HG02970 (cell line): ENCODE data around the gene PCCA.
"Not testable (repeated sequence)": the region's sequence is repeated elsewhere in the genome, so short reads cannot be mapped to it uniquely, and the experiment has no call there.

Experiments
- ATAC-seq: cut with Tn5 transposase; IDR thresholded peaks from one replicate; pipeline ENCODE4 v1.9.1; 2021; ENCODE audit warnings: mild to moderate bottlenecking, moderate library complexity, moderate number of reproducible peaks; ENCODE audit not compliant: unreplicated experiment, low FRiP score

PCCA gene

DNA sequence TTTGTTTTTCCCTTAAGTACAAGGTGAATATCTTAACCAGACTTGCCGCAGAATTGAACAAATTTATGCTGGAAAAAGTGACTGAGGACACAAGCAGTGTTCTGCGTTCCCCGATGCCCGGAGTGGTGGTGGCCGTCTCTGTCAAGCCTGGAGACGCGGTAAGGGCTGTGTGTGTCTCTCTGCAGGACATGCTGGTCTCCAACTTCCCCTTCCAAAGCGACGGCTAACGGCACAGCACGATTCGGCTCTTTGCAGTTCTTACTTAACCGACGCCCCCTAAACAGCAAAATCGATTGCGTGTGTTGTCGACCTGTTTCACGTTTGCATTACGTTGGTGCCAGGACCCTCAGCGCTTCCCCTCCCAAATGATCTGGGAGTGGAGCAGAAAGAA, 426.5 kb downstream of the PCCA start:
- ATAC-seq = no peak

DNA sequence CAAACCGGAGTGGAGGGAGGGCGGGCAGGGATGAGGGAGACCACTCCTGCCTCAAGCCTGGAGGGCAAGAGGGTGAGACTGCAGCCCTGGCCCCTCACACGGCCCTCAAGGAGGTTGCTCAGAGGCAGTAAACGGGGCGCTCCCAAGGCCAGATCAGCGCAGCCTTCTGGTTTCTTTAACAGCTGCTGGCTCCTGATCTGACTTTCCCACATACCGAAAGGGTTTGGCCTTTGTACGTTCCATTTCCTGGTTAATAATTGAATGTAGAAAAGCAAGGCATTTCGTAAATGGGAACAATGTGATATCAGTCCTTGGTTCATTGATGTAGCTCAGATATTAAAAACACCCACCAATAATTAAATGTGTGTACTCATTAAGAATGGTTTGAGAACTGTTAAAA, 428.2 kb downstream of the PCCA start:
- no peak for ATAC-seq

DNA sequence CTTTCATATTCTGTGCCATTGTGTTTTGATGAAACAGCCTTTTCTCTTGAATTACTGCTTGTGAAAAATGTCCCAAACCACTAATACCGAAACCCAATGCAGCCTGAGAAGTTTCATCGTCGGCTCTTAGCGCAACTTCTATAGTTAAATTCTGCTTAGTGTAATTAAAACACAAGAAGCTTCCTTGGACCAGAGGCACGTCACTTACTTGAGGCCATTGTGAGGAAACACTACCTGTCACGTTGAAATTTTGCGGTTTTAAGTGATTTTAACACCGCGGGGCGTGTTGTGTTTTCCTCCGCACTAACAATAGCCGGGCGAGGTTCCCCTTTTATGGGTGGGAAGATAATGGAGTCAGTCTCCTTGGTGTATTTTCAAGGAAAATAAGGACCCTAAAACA, 428.8 kb downstream of the PCCA start:
- ATAC-seq = no peak

DNA sequence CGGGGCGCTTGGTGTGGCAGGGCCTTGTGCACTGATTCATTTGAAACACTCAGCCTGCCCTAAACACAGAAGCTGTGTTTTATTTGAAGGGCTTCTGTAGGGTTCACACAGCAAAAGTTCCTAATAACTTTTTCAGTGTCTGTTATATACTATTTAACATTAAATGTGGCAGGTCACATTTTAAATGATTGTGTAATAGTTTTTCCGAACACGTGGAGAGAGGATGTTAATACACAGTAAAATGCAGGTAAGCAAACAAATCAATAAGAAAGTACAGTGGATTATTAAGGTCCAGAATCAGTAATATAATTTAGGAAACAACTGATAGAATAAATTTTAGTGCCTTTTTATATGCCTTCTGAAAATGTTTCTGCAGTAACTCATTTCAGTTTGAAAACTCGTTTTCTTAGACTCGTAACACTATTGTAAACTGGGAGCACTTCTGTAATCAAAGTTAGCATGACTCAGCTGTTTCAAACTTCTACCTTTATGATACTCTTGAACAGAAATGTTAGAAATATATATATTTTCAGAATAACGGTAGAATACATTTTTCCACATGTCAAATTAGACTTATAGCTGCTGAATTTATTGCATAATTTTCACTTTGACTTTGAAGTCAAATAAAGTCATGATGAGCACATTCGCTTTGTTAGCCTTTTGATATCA, 429.6 kb downstream of the PCCA start:
- no peak for ATAC-seq

DNA sequence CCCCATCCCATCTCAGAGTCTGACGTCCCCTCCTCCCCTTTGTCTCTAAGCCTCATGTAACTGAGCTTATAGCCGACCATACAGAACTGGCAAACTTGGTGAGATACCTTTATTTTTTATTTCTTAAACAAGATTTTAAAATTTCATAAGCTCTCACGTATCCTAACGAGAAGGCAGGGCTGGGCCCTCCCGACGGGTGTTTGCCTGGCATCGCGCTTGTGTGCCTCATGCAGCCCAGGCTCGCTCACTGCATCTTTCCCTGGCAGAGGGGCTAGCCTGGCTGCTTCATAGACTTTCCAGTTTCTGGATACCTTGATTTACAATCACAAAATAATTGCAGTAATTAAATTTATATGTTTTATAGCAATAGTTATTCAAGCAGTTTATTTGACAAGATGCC, 430.7 kb downstream of the PCCA start:
- no peak for ATAC-seq

GRCh38 chr13:100520936-100521850, 432.3 kb downstream of the PCCA start:
- no peak for ATAC-seq

DNA sequence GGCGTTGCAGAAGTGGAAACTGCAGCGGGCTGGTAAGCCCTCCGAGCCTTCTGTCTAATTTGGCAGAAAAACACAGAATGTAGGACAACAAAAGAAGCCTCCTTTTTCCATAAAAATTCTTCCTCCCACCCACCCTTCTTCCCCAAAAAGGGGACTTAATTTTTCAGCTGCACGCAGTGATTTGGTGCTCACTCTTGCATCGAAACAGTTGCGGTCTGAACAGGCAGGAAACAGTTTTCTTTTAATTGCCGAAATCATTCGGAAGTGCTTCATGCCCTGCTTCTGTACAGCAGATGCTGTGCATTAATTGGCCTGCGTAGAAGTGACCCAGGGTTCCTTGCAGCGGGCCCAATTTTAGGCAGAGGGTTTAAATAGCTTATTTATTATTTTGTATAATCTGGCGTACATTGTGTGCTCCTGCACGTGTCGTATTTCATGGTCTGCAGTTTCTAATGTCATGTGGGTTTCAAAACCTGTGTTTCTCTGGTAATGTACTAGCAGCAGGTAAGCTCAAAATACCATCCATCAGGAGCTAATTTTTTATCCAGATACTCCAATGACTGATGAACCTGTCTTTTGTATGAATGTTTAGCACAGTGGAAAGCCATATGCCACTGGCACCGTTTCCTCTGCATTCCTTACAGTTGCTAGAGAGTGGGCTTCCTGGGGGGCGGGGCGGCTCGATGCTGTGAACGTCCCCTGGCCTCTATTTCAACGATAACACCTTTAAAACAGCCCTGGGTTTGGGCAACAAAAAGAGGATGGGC, 433.1 kb downstream of the PCCA start:
- ATAC-seq = no peak

DNA sequence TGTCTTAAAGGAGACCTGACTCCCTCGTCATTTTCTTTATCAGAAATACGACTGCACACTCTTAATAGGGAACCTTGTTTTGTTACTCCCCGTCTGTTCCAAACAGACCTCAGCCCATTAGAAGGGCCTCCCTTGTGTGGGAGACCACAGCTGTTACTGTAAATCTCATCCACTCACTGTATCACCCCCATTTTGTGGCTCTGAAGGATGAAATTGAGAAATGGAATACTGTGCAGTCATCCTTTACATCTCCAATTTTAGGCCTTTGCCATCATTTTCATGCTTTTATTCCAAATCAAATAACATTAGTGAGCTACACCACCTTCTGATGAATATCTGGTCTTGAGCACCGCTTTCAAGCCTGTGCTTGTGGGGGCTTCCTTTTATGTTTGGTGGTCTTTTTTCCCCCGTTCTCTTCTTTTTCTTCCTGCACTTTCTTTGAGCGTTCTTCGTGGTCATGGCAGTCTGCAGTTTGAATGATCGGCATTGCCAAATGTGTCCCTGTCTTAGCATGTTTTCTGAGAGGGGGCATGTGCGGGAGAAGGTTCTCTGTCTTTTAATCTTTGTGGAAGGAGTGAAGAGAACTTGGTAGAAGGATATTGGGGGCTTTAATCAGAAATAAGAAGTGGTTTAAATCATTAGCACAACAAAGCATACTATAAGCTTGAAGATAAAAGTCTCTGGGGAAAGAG, 433.9 kb downstream of the PCCA start:
- no peak for ATAC-seq

DNA sequence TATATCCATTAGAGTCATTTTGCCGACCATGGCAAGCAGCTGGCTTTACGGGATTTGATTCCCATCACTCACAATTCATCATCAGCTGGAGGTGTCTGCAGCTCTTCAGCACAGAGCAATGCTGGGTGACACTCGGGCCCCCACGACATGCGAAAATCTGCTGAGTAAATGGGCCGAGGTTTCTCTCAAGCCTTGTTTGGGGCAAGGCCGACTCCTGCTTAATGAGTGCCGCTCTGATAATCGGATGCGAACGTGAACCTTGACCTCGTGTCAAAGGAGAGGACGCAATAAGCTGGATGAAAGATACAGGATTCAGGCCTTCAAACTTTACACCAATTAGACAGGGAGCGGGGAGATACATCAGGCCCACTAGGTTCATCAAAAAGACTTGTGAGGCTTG, 434.5 kb downstream of the PCCA start:
- no peak for ATAC-seq

- ATAC-seq = no peak
Observed at GRCh38 chr13:100523981-100524386, 435.1 kb downstream of the PCCA start.

DNA sequence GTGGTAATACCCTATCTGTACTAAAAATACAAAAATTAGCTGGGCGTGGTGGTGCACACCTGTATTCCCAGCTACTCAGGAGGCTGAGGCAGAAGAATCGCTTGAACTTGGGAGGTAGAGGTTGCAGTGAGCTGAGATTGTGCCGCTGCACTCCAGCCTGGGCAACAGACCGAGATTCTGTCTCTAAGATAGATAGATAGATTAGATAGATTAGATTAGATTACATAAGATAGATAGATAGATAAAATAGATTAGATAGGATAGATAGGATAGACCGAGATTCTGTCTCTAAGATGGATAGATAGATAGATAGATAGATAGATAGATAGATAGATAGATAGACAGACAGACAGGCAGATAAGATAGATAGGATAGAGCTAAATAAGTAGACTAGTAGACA, 435.8 kb downstream of the PCCA start:
- not testable (repeated sequence) for ATAC-seq

- no peak for ATAC-seq
Observed at GRCh38 chr13:100525453-100526317, 436.8 kb downstream of the PCCA start.

GRCh38 chr13:100526318-100527000, 437.6 kb downstream of the PCCA start:
- no peak for ATAC-seq

GRCh38 chr13:100527644-100528043, 438.8 kb downstream of the PCCA start:
- no peak for ATAC-seq

DNA sequence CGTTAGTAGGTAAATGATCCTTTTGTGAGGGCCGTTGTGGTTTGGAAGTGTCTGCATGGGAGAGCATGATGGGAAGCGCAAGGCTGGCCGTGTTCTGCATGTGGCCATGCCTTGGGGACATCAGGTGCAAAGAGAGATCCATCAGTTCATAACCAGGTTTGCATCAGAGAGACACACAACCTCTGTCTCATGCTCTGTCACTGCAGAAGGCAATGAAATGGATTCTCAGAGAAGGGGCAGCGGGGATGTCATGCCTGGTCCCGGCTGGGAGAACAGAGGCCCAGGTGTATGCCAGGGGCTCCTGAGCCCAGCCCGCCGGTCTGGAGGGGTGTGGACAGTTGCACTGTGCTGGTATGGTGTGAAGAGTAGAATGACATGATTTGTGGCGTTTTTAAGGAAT, 439.5 kb downstream of the PCCA start:
- no peak for ATAC-seq

DNA sequence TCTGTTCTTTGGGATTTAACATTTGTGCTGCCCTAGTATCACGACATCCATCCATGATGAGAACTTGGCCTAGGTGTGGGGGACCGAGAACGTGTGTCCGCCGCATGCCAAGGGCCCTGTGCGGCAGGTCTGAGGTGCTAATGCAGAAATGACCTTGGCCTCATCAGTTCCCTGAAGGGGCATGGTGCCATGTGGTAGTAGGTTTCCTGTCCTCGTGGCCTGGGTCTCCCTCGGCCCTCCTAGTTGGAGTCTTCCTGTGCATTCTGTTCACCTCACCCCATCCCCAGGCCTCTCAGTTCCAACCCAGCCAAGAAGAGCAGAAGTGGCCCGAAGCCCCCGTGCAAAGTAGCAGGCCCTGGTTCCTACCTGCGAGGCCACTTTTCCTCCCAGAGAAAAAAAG, 439.9 kb downstream of the PCCA start:
- no peak for ATAC-seq

DNA sequence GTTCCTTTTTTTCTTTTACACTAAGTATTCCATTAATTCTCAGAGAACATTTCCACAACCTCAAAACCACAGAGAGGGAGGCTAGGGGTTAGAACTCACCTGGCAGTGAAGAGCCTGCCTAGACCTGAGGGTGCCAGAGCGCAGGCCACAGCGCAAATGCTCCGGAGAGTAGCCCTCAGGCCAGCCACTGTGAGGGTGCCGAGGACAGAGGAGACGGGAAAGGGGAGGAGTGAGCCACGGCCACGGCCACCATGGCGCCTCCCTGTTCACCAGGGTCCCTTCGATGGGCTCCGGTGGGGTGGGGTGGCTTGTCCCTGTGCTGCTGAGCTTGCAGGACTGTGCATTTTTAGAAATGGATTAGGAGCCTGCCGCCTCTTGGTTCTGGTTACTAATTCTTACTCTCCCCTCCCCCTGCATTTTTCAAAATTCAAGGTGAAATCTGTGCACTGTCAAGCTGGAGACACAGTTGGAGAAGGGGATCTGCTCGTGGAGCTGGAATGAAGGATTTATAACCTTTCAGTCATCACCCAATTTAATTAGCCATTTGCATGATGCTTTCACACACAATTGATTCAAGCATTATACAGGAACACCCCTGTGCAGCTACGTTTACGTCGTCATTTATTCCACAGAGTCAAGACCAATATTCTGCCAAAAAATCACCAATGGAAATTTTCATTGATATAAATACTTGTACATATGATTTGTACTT, 440.9 kb downstream of the PCCA start:
- ATAC-seq = no peak

- no peak for ATAC-seq
Observed at GRCh38 chr13:100530671-100531213, 441.8 kb downstream of the PCCA start.
